Measurements from ENCODE around the gene HIPK4.

HIPK4 gene

GRCh38 chr19:40365613-40366401, 24.2 kb downstream of the HIPK4 start:
- peak in 2 of 3 experiments; percentile 9 to 20 for DNase-seq (ENCODE audit: low read depth in 3 of 3)

- no peak for DNase-seq (ENCODE audit: low read depth in 3 of 3)
Measured at GRCh38 chr19:40365010-40365409, 25.0 kb downstream of the HIPK4 start.

- no peak for DNase-seq (ENCODE audit: low read depth in 3 of 3)
Measured at GRCh38 chr19:40363069-40363468, 26.9 kb downstream of the HIPK4 start.

GRCh38 chr19:40362160-40362559, 27.8 kb downstream of the HIPK4 start:
- no peak for DNase-seq (ENCODE audit: low read depth in 3 of 3)

- no peak for DNase-seq (ENCODE audit: low read depth in 3 of 3)
Measured at GRCh38 chr19:40360708-40361241, 29.2 kb downstream of the HIPK4 start.

GRCh38 chr19:40360020-40360707, 29.8 kb downstream of the HIPK4 start:
- DNase-seq (ENCODE audit: low read depth in 3 of 3) = no peak

GRCh38 chr19:40358773-40359172, 31.2 kb downstream of the HIPK4 start:
- DNase-seq (ENCODE audit: low read depth in 3 of 3) = no peak

GRCh38 chr19:40357640-40358039, 32.3 kb downstream of the HIPK4 start:
- no peak for DNase-seq (ENCODE audit: low read depth in 3 of 3)

GRCh38 chr19:40356681-40357595, 33.0 kb downstream of the HIPK4 start:
- DNase-seq (ENCODE audit: low read depth in 3 of 3) = no peak

GRCh38 chr19:40355975-40356680, 33.9 kb downstream of the HIPK4 start:
- DNase-seq (ENCODE audit: low read depth in 3 of 3) = no peak

GRCh38 chr19:40348961-40349507, 40.9 kb downstream of the HIPK4 start:
- no peak for DNase-seq (ENCODE audit: low read depth in 3 of 3)

- DNase-seq (ENCODE audit: low read depth in 3 of 3) = peak; percentile 91 to 99 (median 98)
Measured at GRCh38 chr19:40348125-40348913, 41.7 kb downstream of the HIPK4 start, which contains the start of the genes C19orf47 and PLD3. TSS of gene C19orf47 (minus strand) at chr19:40348397. CDS start at chr19:40341857, 6,540 bp downstream. TSS of gene PLD3 (plus strand) at chr19:40348695. CDS start at chr19:40366484, 17,789 bp downstream.

GRCh38 chr19:40344422-40344821, 45.6 kb downstream of the HIPK4 start:
- no peak for DNase-seq (ENCODE audit: low read depth in 3 of 3)

GRCh38 chr19:40342644-40343311, 47.2 kb downstream of the HIPK4 start:
- DNase-seq (ENCODE audit: low read depth in 3 of 3) = no peak

- no peak for DNase-seq (ENCODE audit: low read depth in 3 of 3)
Measured at GRCh38 chr19:40341601-40342482, 48.1 kb downstream of the HIPK4 start.

GRCh38 chr19:40339018-40339728, 50.8 kb downstream of the HIPK4 start:
- no peak for DNase-seq (ENCODE audit: low read depth in 3 of 3)

GRCh38 chr19:40337594-40337993, 52.4 kb downstream of the HIPK4 start:
- DNase-seq (ENCODE audit: low read depth in 3 of 3) = no peak

GRCh38 chr19:40337107-40337506, 52.9 kb downstream of the HIPK4 start:
- DNase-seq (ENCODE audit: low read depth in 3 of 3) = no peak
